Measurements from ENCODE around the gene ANKRD63.

- TF ChIP-seq CTCF (IDR thresholded peaks at IDR 0.05): no peak
- TF ChIP-seq POLR2A (IDR thresholded peaks at IDR 0.05): no peak
Measured at GRCh38 chr15:40310001-40310959, 27.4 kb upstream of the ANKRD63 start.

Measured in lower leg skin (tissue), 3 donors.